ENCODE results near the gene CUX1.
"Not testable (repeated sequence)": the region's sequence is repeated elsewhere in the genome, so short reads cannot be mapped to it uniquely, and the experiment has no call there.

CUX1 gene

GRCh38 chr7:101820703-101821102 lies 3.3 kb downstream of the CUX1 start:
- peaks cover 24% of the 10 kb centered on the region for H3K4me1 ChIP-seq (ENCODE audit: control insufficient read depth, insufficient read depth, low read length)

GRCh38 chr7:101822632-101823031 lies 5.2 kb downstream of the CUX1 start:
- not testable (repeated sequence) for H3K36me3 ChIP-seq (ENCODE audit: control insufficient read depth, insufficient read depth, low read length); H3K4me3 ChIP-seq (ENCODE audit: low read length); H3K27me3 ChIP-seq (ENCODE audit: control insufficient read depth, insufficient read depth, low read length); H3K27ac ChIP-seq (ENCODE audit: low read depth, low read length); H3K9ac ChIP-seq (ENCODE audit: low read length)
- H3K4me1 ChIP-seq (ENCODE audit: control insufficient read depth, insufficient read depth, low read length) = peaks cover 24% of the 10 kb centered on the region

More at GRCh38 chr7:101820703-101821102, 3.3 kb downstream of the CUX1 start:
- H3K9ac ChIP-seq (ENCODE audit: low read length) = no peak overlapping the region
- H3K36me3 ChIP-seq (ENCODE audit: control insufficient read depth, insufficient read depth, low read length) = no peaks in the 10 kb centered on the region
- H3K27me3 ChIP-seq (ENCODE audit: control insufficient read depth, insufficient read depth, low read length) = no peaks in the 10 kb centered on the region
- H3K4me3 ChIP-seq (ENCODE audit: low read length) = no peak overlapping the region
- H3K27ac ChIP-seq (ENCODE audit: low read depth, low read length) = no peak overlapping the region

- no peak overlapping the region for H3K9ac ChIP-seq (ENCODE audit: low read length)
- H3K4me3 ChIP-seq (ENCODE audit: low read length) = no peak overlapping the region
- no peaks in the 10 kb centered on the region for H3K36me3 ChIP-seq (ENCODE audit: control insufficient read depth, insufficient read depth, low read length)
- H3K27me3 ChIP-seq (ENCODE audit: control insufficient read depth, insufficient read depth, low read length) = no peaks in the 10 kb centered on the region
- H3K27ac ChIP-seq (ENCODE audit: low read depth, low read length) = peak overlapping the region; percentile 54
- H3K4me1 ChIP-seq (ENCODE audit: control insufficient read depth, insufficient read depth, low read length) = peaks cover 21% of the 10 kb centered on the region
These were observed 5.7 kb downstream of the CUX1 start for GRCh38 chr7:101823096-101823495.

- H3K9ac ChIP-seq (ENCODE audit: low read length) = no peak overlapping the region
- peaks cover 17% of the 10 kb centered on the region for H3K4me1 ChIP-seq (ENCODE audit: control insufficient read depth, insufficient read depth, low read length)
- no peak overlapping the region for H3K4me3 ChIP-seq (ENCODE audit: low read length)
- H3K36me3 ChIP-seq (ENCODE audit: control insufficient read depth, insufficient read depth, low read length) = no peaks in the 10 kb centered on the region
- H3K27ac ChIP-seq (ENCODE audit: low read depth, low read length) = peak overlapping the region; percentile 54
- no peaks in the 10 kb centered on the region for H3K27me3 ChIP-seq (ENCODE audit: control insufficient read depth, insufficient read depth, low read length)
These were observed 6.2 kb downstream of the CUX1 start for GRCh38 chr7:101823596-101823995.

GRCh38 chr7:101824440-101824839 lies 7.0 kb downstream of the CUX1 start:
- no peaks in the 10 kb centered on the region for H3K36me3 ChIP-seq (ENCODE audit: control insufficient read depth, insufficient read depth, low read length)
- no peak overlapping the region for H3K9ac ChIP-seq (ENCODE audit: low read length)
- H3K4me1 ChIP-seq (ENCODE audit: control insufficient read depth, insufficient read depth, low read length) = peaks cover 10% of the 10 kb centered on the region
- H3K27ac ChIP-seq (ENCODE audit: low read depth, low read length) = no peak overlapping the region
- no peaks in the 10 kb centered on the region for H3K27me3 ChIP-seq (ENCODE audit: control insufficient read depth, insufficient read depth, low read length)
- no peak overlapping the region for H3K4me3 ChIP-seq (ENCODE audit: low read length)

GRCh38 chr7:101826081-101826835 lies 8.8 kb downstream of the CUX1 start:
- Histone ChIP-seq H3K4me3 (ENCODE audit: low read length) (no peak overlapping the region), H3K4me1 (ENCODE audit: control insufficient read depth, insufficient read depth, low read length) (peaks cover 6% of the 10 kb centered on the region), H3K9ac (ENCODE audit: low read length) (no peak overlapping the region), H3K36me3 (ENCODE audit: control insufficient read depth, insufficient read depth, low read length) (no peaks in the 10 kb centered on the region), H3K27ac (ENCODE audit: low read depth, low read length) (no peak overlapping the region), H3K27me3 (ENCODE audit: control insufficient read depth, insufficient read depth, low read length) (no peaks in the 10 kb centered on the region)

- H3K4me1 ChIP-seq (ENCODE audit: control insufficient read depth, insufficient read depth, low read length) = peaks cover 6% of the 10 kb centered on the region
- no peak overlapping the region for H3K9ac ChIP-seq (ENCODE audit: low read length)
- no peak overlapping the region for H3K4me3 ChIP-seq (ENCODE audit: low read length)
- H3K27me3 ChIP-seq (ENCODE audit: control insufficient read depth, insufficient read depth, low read length) = no peaks in the 10 kb centered on the region
- H3K27ac ChIP-seq (ENCODE audit: low read depth, low read length) = no peak overlapping the region
- H3K36me3 ChIP-seq (ENCODE audit: control insufficient read depth, insufficient read depth, low read length) = no peaks in the 10 kb centered on the region
These were observed 11.0 kb downstream of the CUX1 start for GRCh38 chr7:101828301-101829020.

- H3K36me3 ChIP-seq (ENCODE audit: control insufficient read depth, insufficient read depth, low read length) = no peaks in the 10 kb centered on the region
These were observed 11.9 kb downstream of the CUX1 start for GRCh38 chr7:101829374-101829773.

GRCh38 chr7:101829821-101830220 lies 12.4 kb downstream of the CUX1 start:
- H3K27ac ChIP-seq (ENCODE audit: low read depth, low read length) = no peak overlapping the region
- no peaks in the 10 kb centered on the region for H3K27me3 ChIP-seq (ENCODE audit: control insufficient read depth, insufficient read depth, low read length)
- H3K4me3 ChIP-seq (ENCODE audit: low read length) = no peak overlapping the region
- H3K36me3 ChIP-seq (ENCODE audit: control insufficient read depth, insufficient read depth, low read length) = no peaks in the 10 kb centered on the region
- no peak overlapping the region for H3K9ac ChIP-seq (ENCODE audit: low read length)
- H3K4me1 ChIP-seq (ENCODE audit: control insufficient read depth, insufficient read depth, low read length) = peaks cover 3% of the 10 kb centered on the region

More at GRCh38 chr7:101829374-101829773, 11.9 kb downstream of the CUX1 start:
- Histone ChIP-seq H3K27me3 (ENCODE audit: control insufficient read depth, insufficient read depth, low read length) (no peaks in the 10 kb centered on the region), H3K4me3 (ENCODE audit: low read length) (no peak overlapping the region), H3K27ac (ENCODE audit: low read depth, low read length) (no peak overlapping the region), H3K9ac (ENCODE audit: low read length) (no peak overlapping the region), H3K4me1 (ENCODE audit: control insufficient read depth, insufficient read depth, low read length) (peaks cover 3% of the 10 kb centered on the region)

GRCh38 chr7:101831396-101831795 lies 14.0 kb downstream of the CUX1 start:
- not testable (repeated sequence) for H3K27me3 ChIP-seq (ENCODE audit: control insufficient read depth, insufficient read depth, low read length); H3K4me3 ChIP-seq (ENCODE audit: low read length); H3K36me3 ChIP-seq (ENCODE audit: control insufficient read depth, insufficient read depth, low read length); H3K4me1 ChIP-seq (ENCODE audit: control insufficient read depth, insufficient read depth, low read length); H3K27ac ChIP-seq (ENCODE audit: low read depth, low read length); H3K9ac ChIP-seq (ENCODE audit: low read length)

- Histone ChIP-seq H3K27ac (ENCODE audit: low read depth, low read length) (no peak overlapping the region), H3K36me3 (ENCODE audit: control insufficient read depth, insufficient read depth, low read length) (no peaks in the 10 kb centered on the region), H3K4me1 (ENCODE audit: control insufficient read depth, insufficient read depth, low read length) (no peaks in the 10 kb centered on the region), H3K4me3 (ENCODE audit: low read length) (no peak overlapping the region), H3K9ac (ENCODE audit: low read length) (no peak overlapping the region), H3K27me3 (ENCODE audit: control insufficient read depth, insufficient read depth, low read length) (no peaks in the 10 kb centered on the region)
These were observed 14.8 kb downstream of the CUX1 start for GRCh38 chr7:101832205-101832631.

- no peaks in the 10 kb centered on the region for H3K36me3 ChIP-seq (ENCODE audit: control insufficient read depth, insufficient read depth, low read length)
- no peaks in the 10 kb centered on the region for H3K4me1 ChIP-seq (ENCODE audit: control insufficient read depth, insufficient read depth, low read length)
- no peak overlapping the region for H3K9ac ChIP-seq (ENCODE audit: low read length)
- no peaks in the 10 kb centered on the region for H3K27me3 ChIP-seq (ENCODE audit: control insufficient read depth, insufficient read depth, low read length)
- H3K27ac ChIP-seq (ENCODE audit: low read depth, low read length) = no peak overlapping the region
- H3K4me3 ChIP-seq (ENCODE audit: low read length) = no peak overlapping the region
These were observed 15.4 kb downstream of the CUX1 start for GRCh38 chr7:101832685-101833375.

All from rectal smooth muscle tissue (tissue), 1 donor.